AG04449 (cell line): Measurements from ENCODE around the gene CAPN5.

ENCODE experiments used
- CTCF ChIA-PET: fragments of 350-600 bp; formaldehyde crosslinking; extraction: SDS; loops from one replicate; lab custom pipeline; 2021; ENCODE audit warnings: antibody characterized with exemption; lab: Yijun Ruan, JAX
- POLR2A ChIA-PET: fragments of 400-600, 350-600 bp; formaldehyde crosslinking; extraction: SDS; loops from one replicate; lab custom pipeline; 2020; ENCODE audit warnings: antibody characterized with exemption, inconsistent platforms; lab: Yijun Ruan, JAX
- DNase-seq: peaks from one replicate; pipeline ENCODE4 v3.0.0-alpha.2; 2010; ENCODE audit warnings: low read depth, low spot score
- H3K4me3 ChIP-seq: 2 replicates; pipeline ENCODE4 v1.5.1; 2011; ENCODE audit warnings: low read depth, mild to moderate bottlenecking, control low read depth, low read length
- TF ChIP-seq, protein P1 (sequence below): IDR thresholded peaks from one replicate; pipeline ENCODE4 v1.5.1; 2011; ENCODE audit warnings: mild to moderate bottlenecking, moderate library complexity, low read length, control low read depth, inconsistent platforms; ENCODE audit not compliant: insufficient read depth; ENCODE audit errors: missing control alignments

Gene CAPN5

DNA sequence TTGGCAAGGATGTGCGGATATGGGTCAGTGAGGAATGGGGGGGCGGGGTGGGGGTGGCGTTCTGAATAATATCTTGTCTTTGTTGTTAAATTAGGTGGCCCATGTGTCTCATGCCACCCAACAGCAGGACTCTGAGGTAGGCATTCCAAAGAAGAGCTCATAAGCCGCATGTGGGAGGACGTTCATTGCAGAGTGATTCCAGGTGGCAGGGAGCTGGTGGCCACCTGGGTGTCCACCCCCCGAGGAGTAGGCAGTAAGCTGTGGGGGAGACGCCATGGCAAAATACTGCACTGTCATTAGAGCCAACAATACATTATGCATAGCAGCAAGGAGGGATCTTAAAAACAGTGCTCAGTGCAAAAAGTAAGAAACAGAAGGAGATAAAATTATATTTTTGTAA, 14.3 kb upstream of the CAPN5 start:
- TF ChIP-seq, protein P1, sequence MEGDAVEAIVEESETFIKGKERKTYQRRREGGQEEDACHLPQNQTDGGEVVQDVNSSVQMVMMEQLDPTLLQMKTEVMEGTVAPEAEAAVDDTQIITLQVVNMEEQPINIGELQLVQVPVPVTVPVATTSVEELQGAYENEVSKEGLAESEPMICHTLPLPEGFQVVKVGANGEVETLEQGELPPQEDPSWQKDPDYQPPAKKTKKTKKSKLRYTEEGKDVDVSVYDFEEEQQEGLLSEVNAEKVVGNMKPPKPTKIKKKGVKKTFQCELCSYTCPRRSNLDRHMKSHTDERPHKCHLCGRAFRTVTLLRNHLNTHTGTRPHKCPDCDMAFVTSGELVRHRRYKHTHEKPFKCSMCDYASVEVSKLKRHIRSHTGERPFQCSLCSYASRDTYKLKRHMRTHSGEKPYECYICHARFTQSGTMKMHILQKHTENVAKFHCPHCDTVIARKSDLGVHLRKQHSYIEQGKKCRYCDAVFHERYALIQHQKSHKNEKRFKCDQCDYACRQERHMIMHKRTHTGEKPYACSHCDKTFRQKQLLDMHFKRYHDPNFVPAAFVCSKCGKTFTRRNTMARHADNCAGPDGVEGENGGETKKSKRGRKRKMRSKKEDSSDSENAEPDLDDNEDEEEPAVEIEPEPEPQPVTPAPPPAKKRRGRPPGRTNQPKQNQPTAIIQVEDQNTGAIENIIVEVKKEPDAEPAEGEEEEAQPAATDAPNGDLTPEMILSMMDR, result no peak
- CTCF ChIA-PET, result interaction anchor here (1.4 to 10.7 kb wide), 4 partner anchors 13 to 75 kb away, joined by 4 to 320 read pairs (median 5); no protein-coding TSS in a partner anchor

DNA sequence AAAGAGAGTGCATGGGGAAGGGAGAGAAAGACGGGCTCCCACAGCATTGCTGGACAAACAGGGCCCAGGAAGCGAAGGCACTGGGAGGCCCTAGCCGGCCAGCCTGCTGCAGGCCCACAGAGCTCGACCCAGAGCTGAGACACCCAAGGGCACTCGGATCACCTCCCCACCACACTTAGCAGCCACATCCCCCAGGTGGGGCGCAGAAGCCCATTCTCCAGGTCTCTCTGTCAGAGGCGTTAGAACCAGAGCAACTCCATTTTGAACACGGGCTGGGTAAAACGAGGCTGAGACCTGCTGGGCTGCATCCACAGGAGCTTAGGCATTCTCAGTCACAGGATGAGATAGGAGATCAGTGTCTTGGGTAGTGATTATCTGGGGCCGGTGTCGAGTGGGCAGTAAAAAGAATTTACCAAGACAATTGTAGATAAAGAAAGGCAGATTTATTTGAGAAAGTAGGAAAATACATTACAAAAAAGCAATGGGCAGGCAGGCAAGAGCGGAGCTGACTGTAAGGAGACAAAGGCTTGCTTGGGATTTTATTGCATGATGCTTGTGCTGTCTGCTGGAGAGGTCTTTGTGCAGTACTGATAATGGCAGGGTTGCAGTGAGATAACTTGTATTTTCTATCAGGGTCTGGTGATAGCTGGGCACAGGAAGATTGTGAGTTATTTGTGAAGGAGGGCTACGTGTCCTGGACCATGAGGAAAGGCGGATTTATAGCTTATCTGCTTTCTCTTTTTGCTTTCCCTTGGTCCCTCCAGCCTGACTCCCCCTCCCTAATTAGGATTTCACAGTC, 13.4 kb upstream of the CAPN5 start:
- TF ChIP-seq, protein P1, result no peak
- no peak for DNase-seq
- ChIA-PET CTCF (interaction anchor here (1.4 to 10.7 kb wide), 7 partner anchors 8 to 74 kb away, joined by 3 to 320 read pairs (median 5); partner anchors contain the start of gene CAPN5), POLR2A (interaction anchor here (1.0 kb wide), 1 partner anchor 60 kb away, joined by 3 read pairs; no protein-coding TSS in a partner anchor)
- H3K4me3 ChIP-seq, result no peak overlapping the region

More for the DNA sequence above, 14.3 kb upstream of the CAPN5 start:
- POLR2A ChIA-PET, result no interaction called here
- DNase-seq, result no peak
- H3K4me3 ChIP-seq, result no peak overlapping the region

DNA sequence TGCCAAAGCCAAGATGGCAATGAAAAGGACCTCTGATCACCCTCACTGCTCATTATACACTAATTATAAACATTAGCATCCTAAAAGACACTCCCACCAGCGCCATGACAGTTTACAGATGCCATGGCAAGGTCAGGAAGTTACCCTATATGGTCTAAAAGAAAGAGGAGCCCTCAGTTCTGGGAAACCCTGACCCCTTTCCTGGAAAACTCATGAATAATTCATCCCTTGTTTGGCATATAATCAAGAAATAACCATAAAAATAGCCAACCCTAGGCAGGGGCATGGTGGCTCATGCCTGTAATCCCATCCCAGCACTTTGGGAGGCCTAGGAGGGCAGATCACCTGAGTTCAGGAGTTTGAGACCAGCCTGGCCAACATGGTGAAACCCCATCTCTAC, 12.7 kb upstream of the CAPN5 start:
- no peak for DNase-seq
- POLR2A ChIA-PET, result interaction anchor here (1.0 kb wide), 1 partner anchor 59 kb away, joined by 3 read pairs; no protein-coding TSS in a partner anchor
- TF ChIP-seq, protein P1, result no peak
- H3K4me3 ChIP-seq, result no peak overlapping the region
- CTCF ChIA-PET, result interaction anchor here (1.4 to 10.7 kb wide), 7 partner anchors 9 to 74 kb away, joined by 3 to 320 read pairs (median 6); partner anchors contain the start of genes CAPN5 and MYO7A

DNA sequence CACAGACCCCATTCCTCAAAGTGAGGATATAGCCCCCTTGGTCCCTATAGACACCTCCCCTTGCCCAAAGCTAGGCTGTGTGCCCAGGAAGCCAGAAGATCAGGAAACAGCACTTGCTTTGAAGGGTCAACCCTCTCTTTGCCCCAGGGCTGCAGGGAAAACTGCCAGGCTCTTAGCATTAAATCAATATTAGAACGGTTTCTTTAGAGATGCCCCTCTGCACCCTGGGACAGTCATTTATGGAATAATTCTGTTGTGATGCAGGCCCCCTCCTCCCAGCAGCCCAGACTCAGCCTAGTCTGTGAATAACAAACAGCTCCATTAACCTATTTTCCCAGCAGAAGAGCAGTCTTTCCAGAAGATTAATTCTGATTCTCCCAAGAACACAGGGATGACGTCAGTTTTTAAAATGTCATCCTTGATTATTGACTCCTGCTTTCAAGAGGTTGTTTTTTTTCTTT, 11.6 kb upstream of the CAPN5 start:
- POLR2A ChIA-PET, result no interaction called here
- TF ChIP-seq, protein P1, result no peak
- CTCF ChIA-PET, result interaction anchor here (1.5 to 10.7 kb wide), 2 partner anchors 36 to 72 kb away, joined by 7 to 320 read pairs; partner anchors contain the start of gene MYO7A
- no peak for DNase-seq
- H3K4me3 ChIP-seq, result no peak overlapping the region

DNA sequence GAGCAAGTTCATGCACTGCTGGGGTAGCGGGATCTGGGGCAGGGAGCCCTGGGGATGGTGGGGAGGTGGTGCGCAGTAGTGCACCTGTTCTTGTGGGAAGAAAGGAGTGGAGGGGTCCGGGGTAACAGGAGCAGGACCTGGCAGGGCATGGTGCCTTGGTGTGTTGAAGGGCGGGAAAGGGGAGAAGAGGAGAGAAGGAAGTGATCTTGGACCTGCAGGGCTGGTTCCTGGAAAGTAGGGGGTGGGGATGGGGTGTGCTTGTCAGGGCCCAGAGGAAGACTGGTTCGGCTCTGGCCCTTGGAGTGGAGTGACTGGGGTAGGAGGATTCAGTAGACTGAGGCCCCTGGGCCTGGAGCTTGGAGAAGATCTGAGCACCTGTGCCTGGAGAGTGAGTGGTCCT, 10.9 kb upstream of the CAPN5 start:
- H3K4me3 ChIP-seq, result no peak overlapping the region
- TF ChIP-seq, protein P1, result no peak
- POLR2A ChIA-PET, result no interaction called here
- CTCF ChIA-PET, result interaction anchor here (1.5 to 10.7 kb wide), 2 partner anchors 36 to 72 kb away, joined by 7 to 320 read pairs; partner anchors contain the start of gene MYO7A
- no peak for DNase-seq

- POLR2A ChIA-PET, result no interaction called here
- TF ChIP-seq, protein P1, result no peak
- H3K4me3 ChIP-seq, result no peak overlapping the region
- CTCF ChIA-PET, result interaction anchor here (1.3 to 10.7 kb wide), 3 partner anchors 8 to 35 kb away, joined by 4 to 320 read pairs (median 7); no protein-coding TSS in a partner anchor
- DNase-seq, result no peak
These were observed 9.9 kb upstream of the CAPN5 start for GRCh38 chr11:77056814-77057402.
